ENCODE measurements around the gene EXOC3.

EXOC3 gene

GRCh38 chr5:489689-490080, 46.7 kb downstream of the EXOC3 start:
- no peak for DNase-seq

- DNase-seq = no peak
Measured at GRCh38 chr5:490116-491106, 47.4 kb downstream of the EXOC3 start.

- DNase-seq = no peak
Measured at GRCh38 chr5:491119-491855, 48.3 kb downstream of the EXOC3 start.

DNA sequence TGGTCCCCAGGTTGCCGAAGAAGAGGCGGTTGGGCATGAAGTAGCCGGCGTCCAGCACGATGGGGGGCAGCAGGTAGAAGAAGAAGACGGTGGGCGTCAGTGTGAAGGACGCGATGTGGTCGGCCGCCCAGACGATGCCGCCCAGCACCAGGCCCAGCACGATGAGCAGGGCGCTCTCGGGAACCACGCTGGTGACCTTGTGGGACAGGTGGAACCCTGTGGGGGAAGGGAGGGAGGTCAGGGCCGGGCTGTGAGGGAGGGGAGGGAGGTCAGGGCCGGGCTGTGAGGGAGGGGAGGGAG, 48.8 kb downstream of the EXOC3 start:
- no peak for DNase-seq

GRCh38 chr5:492314-492893, 49.4 kb downstream of the EXOC3 start:
- no peak for DNase-seq

- DNase-seq = no peak
Measured at GRCh38 chr5:493119-493701, 50.2 kb downstream of the EXOC3 start.

DNA sequence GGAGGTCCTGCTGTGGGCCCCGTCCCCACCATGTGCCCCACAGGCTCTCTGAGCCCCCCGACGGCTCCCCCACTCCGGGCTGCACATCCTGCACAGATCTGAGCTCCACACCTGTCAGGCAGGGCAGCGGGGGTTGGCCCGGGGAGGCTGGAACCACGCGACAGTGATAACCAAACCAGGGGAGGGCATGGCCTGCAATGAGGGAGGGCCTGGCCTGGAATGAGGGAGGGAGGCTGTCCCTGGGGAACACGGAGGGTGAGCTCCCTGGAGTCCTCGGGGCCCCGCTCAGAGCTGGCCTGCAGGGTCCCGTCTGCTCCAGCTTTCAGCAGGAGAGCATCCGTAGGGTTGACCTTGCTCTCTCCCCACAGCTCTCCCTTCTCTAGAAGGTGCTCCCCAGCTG, 50.8 kb downstream of the EXOC3 start:
- no peak for DNase-seq

DNA sequence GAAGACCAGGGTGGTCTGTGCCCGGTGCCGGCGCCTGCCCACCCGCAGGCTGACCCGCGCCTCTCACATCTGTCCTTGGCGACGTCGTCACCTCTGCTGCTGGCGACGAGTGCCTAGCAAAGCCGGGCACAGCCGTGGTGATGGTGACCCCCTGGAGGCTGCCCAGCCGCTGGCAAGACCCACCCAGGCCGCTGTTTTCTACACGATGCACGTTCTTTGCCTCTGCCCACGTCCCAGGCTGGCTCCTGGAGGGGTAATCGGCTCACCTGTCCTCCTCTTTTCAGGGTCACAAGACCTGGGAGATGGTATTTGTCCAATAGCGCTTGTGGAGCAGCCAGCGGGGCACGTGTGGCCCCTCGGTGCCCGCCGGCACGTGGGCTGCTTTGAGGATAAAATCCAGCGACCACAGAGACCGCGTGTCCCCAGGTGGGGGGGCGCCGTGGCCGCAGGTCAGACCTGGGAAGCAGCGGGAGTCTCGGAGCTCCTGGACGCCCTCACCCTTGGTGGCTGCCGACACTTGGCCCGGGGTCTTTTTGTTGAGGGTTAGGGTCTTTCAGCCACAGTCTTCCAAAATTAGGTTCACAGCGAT, 51.8 kb downstream of the EXOC3 start:
- no peak for DNase-seq

DNA sequence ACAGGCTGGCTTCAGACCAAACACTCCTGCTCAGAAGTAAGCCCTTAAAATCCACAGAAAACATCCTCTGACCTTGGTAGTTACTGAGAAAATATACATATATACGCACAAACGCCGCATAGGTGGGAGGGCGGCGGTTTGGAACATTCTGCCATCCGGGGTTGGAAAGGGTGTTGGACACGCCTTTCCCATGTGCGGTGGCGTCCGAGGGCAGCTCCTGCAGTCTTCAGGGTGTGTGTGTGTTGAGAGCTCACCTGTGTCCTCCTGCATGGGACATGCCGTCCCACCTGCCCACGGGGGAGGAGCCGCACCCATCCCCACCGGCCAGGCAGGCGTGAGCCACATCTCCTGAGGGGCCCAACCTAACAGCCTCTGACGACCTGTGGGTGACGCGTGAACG, 53.1 kb downstream of the EXOC3 start:
- DNase-seq = no peak

DNA sequence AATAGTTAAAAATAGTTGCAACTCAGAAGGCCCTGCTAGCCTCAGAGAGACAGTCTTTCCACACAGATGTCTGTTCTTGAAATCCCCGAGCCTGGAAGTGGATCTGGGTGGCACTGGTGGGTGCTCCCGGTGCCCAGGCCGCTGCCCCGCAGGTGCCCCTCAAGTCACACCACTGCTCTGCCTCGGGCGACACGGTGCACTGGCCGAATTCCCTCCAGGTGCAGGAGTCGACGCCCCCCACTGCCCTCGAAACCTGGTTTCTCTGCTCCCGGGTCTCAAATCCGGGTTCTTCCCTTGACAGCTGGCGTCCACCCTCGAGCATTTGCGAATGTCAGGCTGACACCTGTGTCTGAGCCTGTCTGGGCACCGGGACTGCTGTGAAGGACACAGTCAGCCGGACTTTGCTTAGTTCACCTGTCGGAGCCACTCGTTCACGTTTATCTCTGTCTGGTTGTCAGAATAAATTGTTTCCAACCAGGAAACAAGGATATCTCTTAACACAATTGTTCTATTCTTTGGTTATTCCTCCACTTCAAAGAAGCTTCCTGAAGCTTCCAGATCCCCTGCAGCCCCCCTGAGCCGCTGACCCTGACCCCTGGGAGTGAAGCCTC, 54.2 kb downstream of the EXOC3 start:
- DNase-seq = no peak

- no peak for DNase-seq
Measured at GRCh38 chr5:497871-498509, 55.0 kb downstream of the EXOC3 start.

DNA sequence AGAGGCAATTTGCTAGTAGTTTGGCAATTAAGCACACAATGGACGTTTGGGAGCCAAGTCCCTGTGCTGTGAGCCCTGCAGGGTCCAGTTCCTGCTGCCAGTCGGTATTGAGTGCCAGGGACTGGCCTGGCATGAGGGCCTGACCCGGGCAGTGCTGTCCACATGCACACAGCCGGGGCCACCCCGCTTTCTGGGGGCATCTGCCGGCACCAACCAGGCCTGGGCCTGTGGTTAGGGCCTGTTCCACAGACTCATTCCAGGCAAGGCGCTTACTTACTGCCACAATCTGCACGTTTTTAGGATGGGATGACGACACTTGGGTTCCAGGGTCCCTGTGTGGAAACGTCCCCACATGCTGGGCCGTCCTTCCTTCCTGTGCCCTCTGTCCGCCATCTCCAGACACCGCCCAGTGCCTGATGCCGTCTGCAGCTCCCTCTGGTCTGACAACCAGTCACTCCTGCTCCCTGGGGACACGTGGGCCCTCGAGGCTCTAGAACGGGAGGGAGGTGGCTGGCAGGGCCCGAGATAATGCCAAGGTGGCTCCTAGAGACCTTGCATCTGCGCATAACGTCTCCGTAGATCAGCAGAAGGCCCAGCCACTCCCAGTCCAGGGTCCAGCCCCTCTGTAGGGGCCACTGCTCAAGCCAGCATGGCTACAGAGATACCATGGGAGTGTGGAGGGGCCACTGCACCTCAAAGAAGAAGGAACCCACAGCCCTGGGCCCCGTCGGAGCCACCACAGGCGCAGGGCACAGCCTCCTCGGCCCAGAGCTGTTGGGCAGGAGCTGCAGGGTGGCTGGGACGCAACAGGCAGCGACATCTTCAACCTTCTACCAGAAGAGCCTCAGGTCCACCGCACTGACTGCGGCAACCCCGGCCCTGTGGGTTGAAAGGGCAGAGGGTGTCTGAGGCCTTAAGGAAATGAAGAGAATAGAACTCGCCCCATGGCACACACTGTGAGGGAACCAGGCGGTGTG, 56.5 kb downstream of the EXOC3 start:
- no peak for DNase-seq

- DNase-seq = no peak
Measured at GRCh38 chr5:500491-500890, 57.5 kb downstream of the EXOC3 start.

GRCh38 chr5:501105-501830, 58.3 kb downstream of the EXOC3 start:
- DNase-seq = no peak

DNA sequence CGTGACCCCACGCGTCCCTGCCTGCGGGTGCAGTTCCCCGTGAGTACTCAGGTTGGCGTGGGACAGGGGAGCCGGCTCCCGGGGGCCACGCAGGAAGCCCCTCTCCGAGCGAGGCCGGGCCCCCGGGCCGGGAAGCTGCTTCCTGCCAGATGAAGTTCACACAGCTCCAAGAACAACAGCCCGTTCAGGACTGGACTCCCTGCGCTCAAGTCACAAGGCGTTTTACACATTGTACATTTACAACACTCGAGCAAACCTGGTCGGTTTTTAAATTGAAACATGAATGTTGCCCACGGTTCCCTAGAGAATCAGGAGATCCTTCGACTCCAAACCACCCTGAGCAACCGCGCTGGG, 58.8 kb downstream of the EXOC3 start:
- no peak for DNase-seq

GRCh38 chr5:502325-503079, 59.5 kb downstream of the EXOC3 start:
- DNase-seq = no peak

DNA sequence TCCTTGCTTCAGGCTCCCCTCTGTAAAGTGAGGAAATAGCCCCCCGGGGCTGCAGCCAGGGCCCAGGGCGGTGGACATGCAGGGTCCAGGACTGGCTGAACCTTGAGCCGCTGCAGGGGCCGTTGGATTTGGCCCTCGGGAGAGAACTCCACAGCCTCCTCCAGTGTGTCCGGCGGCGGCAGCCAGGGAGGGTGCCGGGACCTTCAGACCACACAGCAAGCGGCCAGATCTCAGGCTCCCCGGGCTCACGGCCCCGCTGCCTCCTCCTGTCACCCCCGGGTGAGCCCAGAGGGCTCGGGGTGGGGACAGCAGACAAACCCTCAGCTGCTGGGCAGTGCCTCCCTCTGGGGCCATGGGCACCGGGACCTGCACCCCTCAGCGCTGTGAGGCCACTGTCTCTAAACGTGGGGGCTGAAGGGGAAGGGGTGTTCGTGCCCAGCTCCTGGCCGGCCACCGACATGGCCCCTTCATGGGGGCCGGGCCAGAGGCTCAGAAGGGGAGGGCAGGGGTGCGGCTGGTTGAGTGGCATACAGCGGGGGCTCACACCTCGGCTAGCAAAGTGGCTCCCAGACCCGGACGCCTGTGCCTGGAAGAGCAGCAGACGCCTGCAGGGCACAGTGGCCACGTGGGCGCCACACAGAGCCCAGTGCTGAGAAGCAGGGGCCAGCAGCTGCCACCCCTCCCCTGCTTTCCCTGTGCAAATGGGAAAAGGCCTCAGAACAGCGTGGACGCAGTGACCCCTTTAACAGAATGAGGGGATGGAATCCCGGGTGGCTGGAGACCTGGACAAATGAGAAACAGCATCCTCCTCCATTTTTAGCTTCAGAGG, 61.6 kb downstream of the EXOC3 start:
- DNase-seq = no peak

DNA sequence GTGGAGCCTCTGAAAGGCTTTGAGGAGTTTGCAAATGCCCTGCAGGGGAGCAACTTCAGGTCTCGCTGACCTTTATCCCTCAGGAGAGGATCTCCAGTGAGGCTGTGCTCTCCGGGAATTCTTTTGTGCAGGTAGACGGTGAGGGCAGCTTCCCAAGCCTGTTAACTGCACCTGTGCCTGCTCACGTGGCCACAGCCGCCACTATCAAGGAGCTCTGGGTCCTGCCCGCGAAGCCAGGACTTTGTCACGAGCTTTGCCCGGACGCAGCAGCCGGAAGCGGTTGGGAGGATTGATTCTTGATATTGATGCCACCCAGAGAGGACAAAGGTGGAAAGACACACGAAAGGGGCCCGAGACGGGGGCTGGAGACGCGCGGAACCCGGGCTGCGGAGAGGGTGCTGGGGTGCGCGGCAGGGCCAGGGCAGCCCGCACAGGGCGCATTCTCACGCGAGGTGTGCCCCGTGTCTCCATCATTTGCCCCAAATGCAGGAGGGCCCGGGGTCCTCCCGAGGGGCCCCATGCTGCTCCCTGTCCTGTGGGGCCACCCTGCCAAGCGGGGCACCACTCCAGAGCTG, 63.1 kb downstream of the EXOC3 start:
- DNase-seq = no peak

Measured in stimulated activated CD4-positive, alpha-beta T cell treated with anti-CD3 and anti-CD28 coated beads, Interleukin-1b, Interleukin-23, amount 100 ng/mL, for 48 hours (primary cell).